Stomach (tissue), 4 donors: ENCODE data around the gene RAD50.

Experiments used
- EP300 ChIP-seq: sonication (generic); formaldehyde crosslinking; IDR thresholded peaks from one replicate; pipeline ENCODE4 v1.6.1; 2017; ENCODE audit warnings: antibody characterized with exemption
- POLR2A ChIP-seq, 4 donors: fragments of 450-650 bp; IDR thresholded peaks; one replicate each; pipeline ENCODE4 v1.6.1; 2016; ENCODE audit warnings: antibody characterized with exemption in 4 of 4, control low read depth in 2 of 4, mild to moderate bottlenecking in 1 of 4, moderate library complexity in 1 of 4
- POLR2AphosphoS5 ChIP-seq, 3 donors: sonication (generic); formaldehyde crosslinking; IDR thresholded peaks; one replicate each; pipeline ENCODE4 v1.6.1; 2016; ENCODE audit warnings: antibody characterized with exemption in 3 of 3
- TF ChIP-seq, protein P1 (sequence below), 7 experiments: fragments of 450-650 bp in 4 of 7; fragments of 200-600 bp in 3 of 7; sonication (generic) in 3 of 7; IDR thresholded peaks; one replicate each; pipeline ENCODE4 v1.5.1; 2016 to 2019; ENCODE audit warnings: antibody characterized with exemption in 7 of 7, control low read depth in 2 of 7, mild to moderate bottlenecking in 1 of 7

DNA sequence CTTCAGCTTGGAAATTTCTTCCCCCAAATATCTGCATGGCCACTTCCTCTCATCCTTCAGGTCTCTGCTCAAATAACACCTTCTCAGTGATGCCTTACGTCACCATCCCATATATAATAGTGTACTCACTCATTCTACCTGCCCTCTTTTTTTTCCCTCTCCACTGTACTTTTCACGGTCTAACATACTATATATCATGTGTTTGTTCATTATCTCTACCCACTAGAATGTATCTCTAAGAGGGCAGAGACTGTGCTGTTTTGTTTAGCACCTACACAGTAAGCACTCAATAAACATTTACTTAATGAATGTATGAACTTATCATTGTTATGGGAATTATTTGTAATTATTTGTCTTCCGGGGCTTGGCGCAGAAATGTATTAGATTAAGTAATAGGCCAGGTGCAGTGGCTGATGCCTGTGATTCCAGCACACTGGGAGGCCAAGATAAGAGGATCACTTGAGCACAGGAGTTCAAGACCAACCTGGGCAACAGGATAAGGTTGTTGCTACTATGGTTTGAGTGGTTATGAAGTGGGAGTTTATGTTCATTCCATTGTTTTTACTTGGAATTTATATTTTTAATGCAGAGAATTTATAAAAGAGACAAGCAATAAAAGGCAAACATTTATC, 95.2 kb downstream of the RAD50 start:
- TF ChIP-seq POLR2AphosphoS5 (IDR thresholded peaks at IDR 0.05), result peak in 2 of 3 donors; percentile 29 to 48
- TF ChIP-seq, protein P1, sequence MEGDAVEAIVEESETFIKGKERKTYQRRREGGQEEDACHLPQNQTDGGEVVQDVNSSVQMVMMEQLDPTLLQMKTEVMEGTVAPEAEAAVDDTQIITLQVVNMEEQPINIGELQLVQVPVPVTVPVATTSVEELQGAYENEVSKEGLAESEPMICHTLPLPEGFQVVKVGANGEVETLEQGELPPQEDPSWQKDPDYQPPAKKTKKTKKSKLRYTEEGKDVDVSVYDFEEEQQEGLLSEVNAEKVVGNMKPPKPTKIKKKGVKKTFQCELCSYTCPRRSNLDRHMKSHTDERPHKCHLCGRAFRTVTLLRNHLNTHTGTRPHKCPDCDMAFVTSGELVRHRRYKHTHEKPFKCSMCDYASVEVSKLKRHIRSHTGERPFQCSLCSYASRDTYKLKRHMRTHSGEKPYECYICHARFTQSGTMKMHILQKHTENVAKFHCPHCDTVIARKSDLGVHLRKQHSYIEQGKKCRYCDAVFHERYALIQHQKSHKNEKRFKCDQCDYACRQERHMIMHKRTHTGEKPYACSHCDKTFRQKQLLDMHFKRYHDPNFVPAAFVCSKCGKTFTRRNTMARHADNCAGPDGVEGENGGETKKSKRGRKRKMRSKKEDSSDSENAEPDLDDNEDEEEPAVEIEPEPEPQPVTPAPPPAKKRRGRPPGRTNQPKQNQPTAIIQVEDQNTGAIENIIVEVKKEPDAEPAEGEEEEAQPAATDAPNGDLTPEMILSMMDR (IDR thresholded peaks at IDR 0.05), result no peak
- no peak for TF ChIP-seq POLR2A (IDR thresholded peaks at IDR 0.05)
- no peak for TF ChIP-seq EP300
